ENCODE measurements around the gene MDM2. TPM values are rescaled to one million over a fixed set of nuclear protein-coding genes. Genes with fewer than 3 reads are reported as not detected.

Gene MDM2
- total RNA-seq, 1 experiment from 2014 or later, result 159 TPM

DNA sequence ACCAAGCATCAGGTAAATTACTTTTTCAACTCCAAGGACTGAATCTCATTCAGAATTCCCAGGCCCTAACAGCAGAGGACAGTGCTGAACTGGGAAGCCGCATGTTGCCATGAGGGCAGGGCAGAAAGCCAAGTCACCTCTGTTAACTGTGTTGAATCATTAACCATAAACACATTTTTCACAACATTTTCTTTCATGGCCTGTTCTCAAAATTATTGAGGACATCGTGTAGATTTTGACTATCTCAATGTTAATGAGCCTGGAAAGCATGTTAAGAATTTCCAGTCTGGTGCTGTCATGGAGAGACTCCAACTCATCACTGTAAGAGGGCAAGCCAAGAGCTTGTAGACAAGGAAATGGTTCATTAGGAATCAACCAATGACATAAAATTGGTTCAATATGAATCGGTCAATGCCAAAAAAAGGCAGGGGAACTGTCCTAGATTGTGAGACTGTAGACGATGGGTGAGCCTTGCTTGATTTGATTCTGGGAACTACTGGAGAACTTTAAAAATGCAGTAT, 91.3 kb downstream of the MDM2 start:
- no peaks in the 10 kb centered on the region for H3K23me2 ChIP-seq (ENCODE audit: insufficient read length, low read depth, low read length, poor library complexity, severe bottlenecking)
- H2BK12ac ChIP-seq (ENCODE audit: insufficient read length, low read depth, low read length), result no peak overlapping the region
- no peak overlapping the region for H3T11ph ChIP-seq (ENCODE audit: low read length)
- H3K79me2 ChIP-seq (ENCODE audit: insufficient read depth, low read length), result no peaks in the 10 kb centered on the region
- Mint-ChIP-seq H3K4me3 (no peak overlapping the region), H3K9me3 (no peaks in the 10 kb centered on the region; a peak in 2 of 5 replicates), H3K4me1 (peaks cover 6 to 11% of the 10 kb centered on the region in 2 experiments), H3K36me3 (ENCODE audit: insufficient read depth in 1 of 3, low read depth in 3 of 3) (no peaks in the 10 kb centered on the region; a peak in 1 of 7 replicates), H3K27me3 (ENCODE audit: low read depth) (no peaks in the 10 kb centered on the region; the same call in 1 of the 2 replicates), H3K27ac (no peak overlapping the region)
- H3K27me3 ChIP-seq (ENCODE audit: insufficient read depth, low read length), result no peaks in the 10 kb centered on the region
- no peak overlapping the region for H3K4me2 ChIP-seq (ENCODE audit: insufficient read depth, insufficient read length, low read length)
- no peak for DNase-seq
- H4K5ac ChIP-seq (ENCODE audit: insufficient read length, low read depth, low read length), result no peak overlapping the region
- no peak overlapping the region for H2BK120ac ChIP-seq (ENCODE audit: low read depth, low read length, poor library complexity, severe bottlenecking)
- WGBS (ENCODE audit: extremely low coverage, insufficient read length, low lambda C conversion rate), result no CpG with 5 or more reads among the region's 4 CpGs
- no peak overlapping the region for H3K23ac ChIP-seq (ENCODE audit: insufficient read length, low read depth, low read length)
- no peak overlapping the region for H2AFZ ChIP-seq (ENCODE audit: low read length)
- no peak overlapping the region for H3K4ac ChIP-seq (ENCODE audit: low read depth, low read length)
- no peak overlapping the region for H3K56ac ChIP-seq (ENCODE audit: insufficient read length, low read depth, low read length)
- H3K79me1 ChIP-seq (ENCODE audit: insufficient read depth, low read depth, low read length, poor library complexity, severe bottlenecking), result no peaks in the 10 kb centered on the region
- H3K18ac ChIP-seq (ENCODE audit: insufficient read length, low read depth, low read length), result no peak overlapping the region
- TF ChIP-seq, protein P1, sequence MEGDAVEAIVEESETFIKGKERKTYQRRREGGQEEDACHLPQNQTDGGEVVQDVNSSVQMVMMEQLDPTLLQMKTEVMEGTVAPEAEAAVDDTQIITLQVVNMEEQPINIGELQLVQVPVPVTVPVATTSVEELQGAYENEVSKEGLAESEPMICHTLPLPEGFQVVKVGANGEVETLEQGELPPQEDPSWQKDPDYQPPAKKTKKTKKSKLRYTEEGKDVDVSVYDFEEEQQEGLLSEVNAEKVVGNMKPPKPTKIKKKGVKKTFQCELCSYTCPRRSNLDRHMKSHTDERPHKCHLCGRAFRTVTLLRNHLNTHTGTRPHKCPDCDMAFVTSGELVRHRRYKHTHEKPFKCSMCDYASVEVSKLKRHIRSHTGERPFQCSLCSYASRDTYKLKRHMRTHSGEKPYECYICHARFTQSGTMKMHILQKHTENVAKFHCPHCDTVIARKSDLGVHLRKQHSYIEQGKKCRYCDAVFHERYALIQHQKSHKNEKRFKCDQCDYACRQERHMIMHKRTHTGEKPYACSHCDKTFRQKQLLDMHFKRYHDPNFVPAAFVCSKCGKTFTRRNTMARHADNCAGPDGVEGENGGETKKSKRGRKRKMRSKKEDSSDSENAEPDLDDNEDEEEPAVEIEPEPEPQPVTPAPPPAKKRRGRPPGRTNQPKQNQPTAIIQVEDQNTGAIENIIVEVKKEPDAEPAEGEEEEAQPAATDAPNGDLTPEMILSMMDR (conservative IDR thresholded peaks at IDR 0.05), result peak; percentile 34; the same call in 2 of the 3 replicates
- H4K20me1 ChIP-seq (ENCODE audit: control insufficient read depth, insufficient read depth, insufficient read length), result no peaks in the 10 kb centered on the region
- H3K27ac ChIP-seq (ENCODE audit: insufficient read length, low read depth, low read length), result no peak overlapping the region
- no peak overlapping the region for H3K9ac ChIP-seq (ENCODE audit: extremely low read depth, insufficient read length, low read length)
- H4K8ac ChIP-seq (replicated peaks; ENCODE audit: insufficient read length, low read depth, low read length), result no peak overlapping the region
- no peaks in the 10 kb centered on the region for H3K9me3 ChIP-seq (ENCODE audit: control insufficient read depth, low read depth, low read length)
- H2BK15ac ChIP-seq (ENCODE audit: low read depth, low read length), result no peak overlapping the region
- H2AK5ac ChIP-seq (ENCODE audit: insufficient read length, low read length), result no peak overlapping the region
- H3K4me1 ChIP-seq (ENCODE audit: insufficient read depth, low read length), result no peaks in the 10 kb centered on the region
- no peak overlapping the region for H4K91ac ChIP-seq (ENCODE audit: insufficient read length, low read depth, low read length)
- no peak overlapping the region for H2BK20ac ChIP-seq (ENCODE audit: low read depth, low read length, poor library complexity, severe bottlenecking)
- H3K14ac ChIP-seq (ENCODE audit: insufficient read depth, low read length), result no peak overlapping the region
- H2BK5ac ChIP-seq (ENCODE audit: insufficient read length, low read length), result no peak overlapping the region
